Peyer's patch (tissue), 4 donors: ENCODE results near the gene NDUFS1.

Experiments used
- POLR2A ChIP-seq, 2 donors: fragments of 450-650 bp; IDR thresholded peaks; one replicate each; pipeline ENCODE4 v1.5.1; 2017; ENCODE audit warnings: antibody characterized with exemption in 2 of 2, mild to moderate bottlenecking in 2 of 2, moderate library complexity in 2 of 2
- TF ChIP-seq, protein P1 (sequence below), 6 experiments: fragments of 450-650 bp in 4 of 6; fragments of 200-600 bp in 2 of 6; sonication (generic) in 1 of 6; IDR thresholded peaks; one replicate each; pipeline ENCODE4 v1.5.1; 2017 to 2019; ENCODE audit warnings: antibody characterized with exemption in 6 of 6, mild to moderate bottlenecking in 3 of 6, moderate library complexity in 1 of 6

DNA sequence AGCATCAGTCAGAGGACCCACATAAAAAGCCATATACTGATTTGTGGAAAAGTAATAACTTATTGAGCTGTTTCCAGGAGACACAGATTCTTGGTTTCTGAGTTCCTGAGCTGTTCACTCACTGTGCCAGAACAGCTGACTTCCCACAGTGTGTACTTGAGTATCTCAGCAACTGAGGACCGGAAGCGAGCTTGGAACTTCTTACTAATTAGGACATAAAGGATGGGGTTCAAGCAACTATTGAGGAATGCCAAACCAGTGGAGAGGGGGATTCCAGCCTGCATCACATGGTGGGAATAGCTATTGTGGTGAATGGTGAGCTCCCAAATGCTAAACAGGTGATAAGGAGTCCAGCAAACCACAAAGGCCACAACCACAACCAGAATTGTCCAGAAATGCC is 16.9 kb upstream of the NDUFS1 start:
- TF ChIP-seq, protein P1, sequence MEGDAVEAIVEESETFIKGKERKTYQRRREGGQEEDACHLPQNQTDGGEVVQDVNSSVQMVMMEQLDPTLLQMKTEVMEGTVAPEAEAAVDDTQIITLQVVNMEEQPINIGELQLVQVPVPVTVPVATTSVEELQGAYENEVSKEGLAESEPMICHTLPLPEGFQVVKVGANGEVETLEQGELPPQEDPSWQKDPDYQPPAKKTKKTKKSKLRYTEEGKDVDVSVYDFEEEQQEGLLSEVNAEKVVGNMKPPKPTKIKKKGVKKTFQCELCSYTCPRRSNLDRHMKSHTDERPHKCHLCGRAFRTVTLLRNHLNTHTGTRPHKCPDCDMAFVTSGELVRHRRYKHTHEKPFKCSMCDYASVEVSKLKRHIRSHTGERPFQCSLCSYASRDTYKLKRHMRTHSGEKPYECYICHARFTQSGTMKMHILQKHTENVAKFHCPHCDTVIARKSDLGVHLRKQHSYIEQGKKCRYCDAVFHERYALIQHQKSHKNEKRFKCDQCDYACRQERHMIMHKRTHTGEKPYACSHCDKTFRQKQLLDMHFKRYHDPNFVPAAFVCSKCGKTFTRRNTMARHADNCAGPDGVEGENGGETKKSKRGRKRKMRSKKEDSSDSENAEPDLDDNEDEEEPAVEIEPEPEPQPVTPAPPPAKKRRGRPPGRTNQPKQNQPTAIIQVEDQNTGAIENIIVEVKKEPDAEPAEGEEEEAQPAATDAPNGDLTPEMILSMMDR (IDR thresholded peaks at IDR 0.05), result no peak
- TF ChIP-seq POLR2A (IDR thresholded peaks at IDR 0.05), result no peak
